ENCODE data around the gene ABCC1.
"Not testable (repeated sequence)": the region's sequence is repeated elsewhere in the genome, so short reads cannot be mapped to it uniquely, and the experiment has no call there.

Gene ABCC1

DNA sequence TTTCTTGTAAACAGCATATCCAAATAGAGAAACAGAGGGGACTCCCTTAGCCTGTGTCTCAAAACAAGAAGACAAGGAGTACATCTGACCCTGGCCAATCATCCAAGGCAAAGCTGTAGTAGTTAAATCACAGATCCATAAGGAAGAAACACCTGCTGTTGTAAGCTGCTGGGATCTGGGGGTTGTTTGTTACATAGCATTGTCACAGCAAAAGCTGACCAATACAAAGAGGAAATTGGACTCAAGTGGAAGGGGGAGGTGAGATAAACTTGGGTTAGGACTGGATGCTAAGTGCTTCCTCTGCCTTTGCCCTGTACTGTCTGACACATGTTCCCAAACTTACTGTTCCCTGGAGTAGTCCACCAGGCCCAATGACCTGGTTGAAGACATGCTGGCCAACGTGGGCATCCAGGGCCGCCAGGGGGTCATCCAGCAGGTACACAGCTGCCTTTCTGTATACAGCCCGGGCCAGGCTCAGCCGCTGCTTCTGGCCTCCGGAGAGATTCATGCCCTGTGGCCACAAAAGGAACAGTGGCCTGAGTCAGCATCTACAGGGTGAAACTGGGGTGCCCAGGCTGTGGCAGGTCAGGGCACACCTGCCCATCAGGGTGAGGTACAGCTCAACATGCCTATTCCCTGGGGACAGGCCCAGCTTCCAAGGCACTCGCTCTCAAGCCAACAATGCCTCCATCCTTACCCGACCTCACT, 229.2 kb downstream of the ABCC1 start:
- no peak for DNase-seq (ENCODE audit: low read depth in 1 of 2, low spot score in 1 of 2)

DNA sequence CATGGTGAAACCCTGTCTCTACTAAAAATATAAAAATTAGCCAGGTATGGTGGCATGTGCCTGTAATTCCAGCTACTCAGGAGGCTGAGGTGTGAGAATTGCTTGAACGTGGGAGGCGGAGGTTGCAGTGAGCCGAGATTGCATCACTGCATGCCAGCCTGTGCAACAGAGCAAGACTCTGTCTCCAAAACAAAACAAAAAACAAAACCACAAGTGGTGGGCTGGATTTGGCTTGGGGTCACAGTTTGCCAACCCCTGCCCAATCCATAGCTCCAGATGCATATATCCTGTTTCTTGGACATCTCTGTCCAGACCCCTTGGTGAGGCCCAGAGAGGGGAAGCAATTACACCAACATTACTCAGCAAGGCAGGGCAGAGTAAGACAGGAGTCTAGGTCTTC, 232.3 kb downstream of the ABCC1 start:
- DNase-seq (ENCODE audit: low read depth in 1 of 2, low spot score in 1 of 2), result not testable (repeated sequence)

DNA sequence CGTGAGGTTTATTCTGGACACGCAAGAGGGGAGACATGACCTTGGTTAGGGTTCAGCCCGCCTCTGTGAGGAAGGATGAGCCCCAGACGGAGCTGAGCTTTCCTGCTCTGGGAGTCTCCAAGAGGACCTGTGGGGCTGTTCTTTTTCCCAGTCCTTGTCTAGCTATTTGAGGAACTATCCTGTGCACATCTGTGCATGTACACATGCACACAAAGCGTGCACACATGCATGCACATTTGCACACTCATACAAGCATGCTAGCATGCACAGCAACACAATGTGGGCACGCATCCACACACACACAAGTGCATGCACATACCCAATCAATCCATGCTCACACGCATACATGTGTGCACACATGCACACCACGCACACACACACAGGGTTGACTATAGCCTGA, 233.5 kb downstream of the ABCC1 start:
- no peak for DNase-seq (ENCODE audit: low read depth in 1 of 2, low spot score in 1 of 2)

DNA sequence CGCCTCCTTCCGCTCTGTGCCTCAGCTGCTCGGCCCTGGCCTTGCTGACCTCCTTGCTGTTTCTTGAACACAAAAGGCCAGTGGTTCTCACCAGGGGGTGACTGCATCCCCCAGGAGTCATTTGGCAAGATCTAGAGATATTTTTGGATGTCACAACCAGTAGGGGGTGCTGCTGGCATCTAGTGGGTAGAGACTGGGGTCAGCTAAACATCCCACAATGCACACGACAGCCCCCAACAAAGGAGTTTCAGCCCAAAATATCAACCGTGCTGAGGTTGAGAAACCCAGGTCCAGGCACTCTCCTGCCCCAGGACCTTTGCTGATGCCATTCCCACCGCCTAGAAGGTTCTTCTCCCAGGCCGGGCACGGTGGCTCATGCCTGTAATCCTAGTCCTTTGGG, 234.1 kb downstream of the ABCC1 start:
- no peak for DNase-seq (ENCODE audit: low read depth in 1 of 2, low spot score in 1 of 2)

DNA sequence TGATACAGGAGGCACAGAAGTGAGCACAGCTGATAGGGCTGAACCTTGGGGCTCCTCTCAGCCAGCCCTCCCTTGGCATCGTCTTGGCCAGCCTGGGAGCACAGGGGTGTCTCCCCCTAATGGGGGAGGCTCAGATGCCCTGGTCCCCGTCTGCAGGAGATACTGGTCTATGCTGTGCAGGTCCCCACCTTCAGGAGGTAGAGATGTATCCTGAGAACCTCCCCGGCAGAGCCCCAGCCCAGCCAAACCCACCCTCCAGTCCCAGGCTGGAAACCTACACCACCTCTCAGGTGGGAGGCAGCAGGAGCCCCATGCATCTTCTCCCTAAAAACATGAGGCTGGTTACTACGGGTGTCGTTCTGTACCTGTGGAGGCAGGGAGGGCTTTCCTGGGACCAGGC, 235.2 kb downstream of the ABCC1 start:
- DNase-seq (ENCODE audit: low read depth in 1 of 2, low spot score in 1 of 2), result no peak

DNA sequence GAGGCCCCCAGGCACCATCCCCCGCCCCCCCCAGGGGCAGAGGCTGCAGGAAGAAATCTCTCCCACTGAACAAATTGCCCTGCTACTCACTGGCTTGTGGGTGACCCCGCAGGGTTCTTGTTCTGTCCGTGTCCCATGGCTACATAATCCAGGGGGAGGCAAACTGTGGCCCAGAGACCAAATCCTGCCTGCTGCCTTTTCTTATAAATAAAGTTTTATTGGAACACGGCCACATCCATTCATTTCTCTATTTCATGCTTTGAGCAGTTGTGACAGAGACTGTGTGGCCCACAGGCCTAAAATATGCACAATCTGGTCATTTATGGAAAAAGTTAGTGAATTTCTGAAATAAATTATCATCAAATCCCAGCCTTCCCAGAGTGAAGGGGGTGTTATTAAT, 235.7 kb downstream of the ABCC1 start:
- DNase-seq (ENCODE audit: low read depth in 1 of 2, low spot score in 1 of 2), result no peak

DNA sequence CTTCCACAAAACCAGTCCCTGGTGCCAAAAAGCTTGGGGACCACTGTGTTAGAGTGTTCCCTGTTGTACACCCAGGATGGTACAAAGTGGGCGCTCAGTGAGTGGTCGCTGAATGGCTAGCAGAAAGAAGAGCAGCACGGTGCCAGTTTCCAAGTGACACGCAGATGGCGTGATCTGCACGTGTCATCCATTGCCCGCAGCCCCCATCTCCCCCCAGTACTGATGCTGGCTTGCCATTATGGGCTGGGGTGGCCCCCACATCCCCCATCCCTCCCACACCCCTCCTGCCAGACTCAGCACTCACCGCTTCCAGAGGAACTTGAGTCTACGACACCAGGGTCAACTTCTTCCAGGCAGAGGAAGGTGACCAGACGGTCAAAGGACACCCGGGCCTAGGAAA, 237.4 kb downstream of the ABCC1 start:
- no peak for DNase-seq (ENCODE audit: low read depth in 1 of 2, low spot score in 1 of 2)

DNA sequence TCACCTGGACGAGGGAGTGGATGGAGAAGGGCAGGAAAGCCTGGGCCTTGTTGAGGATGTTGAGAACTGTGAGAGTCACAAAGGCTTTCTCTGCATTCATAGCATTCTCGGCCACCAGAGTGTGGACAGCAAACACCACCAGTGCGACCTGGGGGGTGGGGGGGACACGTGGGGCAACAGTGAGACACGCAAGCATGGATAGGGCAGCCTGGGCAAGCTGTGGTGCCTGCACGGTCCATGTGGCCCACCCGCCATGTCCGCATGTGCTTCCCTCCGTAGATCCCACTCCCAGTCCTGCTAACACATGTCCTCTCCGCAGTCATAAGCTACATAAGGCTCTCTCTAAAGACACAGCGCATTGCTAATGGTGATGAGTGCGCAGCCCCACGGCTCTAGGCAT, 239.4 kb downstream of the ABCC1 start:
- no peak for DNase-seq (ENCODE audit: low read depth in 1 of 2, low spot score in 1 of 2)

DNA sequence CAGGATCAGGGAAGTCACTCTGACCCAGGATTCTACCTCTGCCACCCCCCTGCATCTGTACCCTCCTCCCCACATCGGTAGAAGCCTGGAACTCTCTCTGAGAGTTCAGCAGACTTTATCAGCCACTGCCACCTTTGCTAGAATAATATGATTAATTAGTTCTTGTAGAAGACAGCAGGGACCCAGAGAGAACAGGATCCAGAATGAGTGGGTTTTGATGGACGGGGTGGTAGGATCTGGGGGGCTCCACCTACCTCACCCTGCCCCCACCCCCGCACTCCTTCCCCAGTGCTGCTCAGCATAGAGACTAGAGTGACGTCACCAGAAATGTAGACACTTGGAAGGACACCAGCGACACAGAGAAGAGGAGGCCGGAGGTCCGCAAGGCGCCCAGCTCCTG, 240.4 kb downstream of the ABCC1 start:
- no peak for DNase-seq (ENCODE audit: low read depth in 1 of 2, low spot score in 1 of 2)

DNA sequence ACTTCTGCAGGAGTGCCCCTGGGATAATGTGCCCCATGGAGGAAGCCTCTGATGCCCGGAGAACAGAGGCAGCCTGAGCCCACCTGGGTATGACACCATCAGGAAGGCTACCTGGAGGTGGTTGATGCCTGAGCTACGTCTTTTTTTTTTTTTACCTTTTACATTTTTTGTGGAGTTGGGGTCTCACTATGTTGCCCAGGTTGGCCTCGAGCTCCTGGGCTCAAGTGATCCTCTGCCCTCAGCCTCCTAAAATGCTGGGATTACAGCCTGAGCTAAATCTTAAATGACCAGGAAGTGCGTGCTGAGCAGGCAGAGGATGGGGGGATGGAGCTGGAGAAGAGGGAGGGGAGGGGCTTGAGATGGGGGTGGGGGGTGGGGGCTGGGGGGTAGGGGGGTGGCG, 241.1 kb downstream of the ABCC1 start:
- no peak for DNase-seq (ENCODE audit: low read depth in 1 of 2, low spot score in 1 of 2)

DNA sequence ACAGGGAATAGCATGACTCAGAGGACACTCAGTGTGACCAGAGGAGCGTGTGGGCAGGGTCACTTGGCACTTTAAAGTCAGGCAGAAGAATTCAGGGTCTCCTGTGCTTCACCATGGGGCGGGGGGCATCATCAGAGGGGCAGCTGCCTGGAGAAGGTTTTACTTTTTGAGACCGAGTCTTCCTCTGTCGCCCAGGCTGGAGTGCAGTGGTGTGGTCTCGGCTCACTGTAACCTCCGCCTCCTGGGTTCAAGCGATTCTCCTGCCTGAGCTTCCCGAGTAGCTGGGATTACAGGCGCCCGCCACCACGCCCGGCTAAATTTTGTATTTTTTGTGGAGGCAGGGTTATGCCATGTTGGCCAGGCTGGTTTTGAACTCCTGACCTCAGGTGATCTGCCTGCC, 241.6 kb downstream of the ABCC1 start:
- not testable (repeated sequence) for DNase-seq (ENCODE audit: low read depth in 1 of 2, low spot score in 1 of 2)

DNA sequence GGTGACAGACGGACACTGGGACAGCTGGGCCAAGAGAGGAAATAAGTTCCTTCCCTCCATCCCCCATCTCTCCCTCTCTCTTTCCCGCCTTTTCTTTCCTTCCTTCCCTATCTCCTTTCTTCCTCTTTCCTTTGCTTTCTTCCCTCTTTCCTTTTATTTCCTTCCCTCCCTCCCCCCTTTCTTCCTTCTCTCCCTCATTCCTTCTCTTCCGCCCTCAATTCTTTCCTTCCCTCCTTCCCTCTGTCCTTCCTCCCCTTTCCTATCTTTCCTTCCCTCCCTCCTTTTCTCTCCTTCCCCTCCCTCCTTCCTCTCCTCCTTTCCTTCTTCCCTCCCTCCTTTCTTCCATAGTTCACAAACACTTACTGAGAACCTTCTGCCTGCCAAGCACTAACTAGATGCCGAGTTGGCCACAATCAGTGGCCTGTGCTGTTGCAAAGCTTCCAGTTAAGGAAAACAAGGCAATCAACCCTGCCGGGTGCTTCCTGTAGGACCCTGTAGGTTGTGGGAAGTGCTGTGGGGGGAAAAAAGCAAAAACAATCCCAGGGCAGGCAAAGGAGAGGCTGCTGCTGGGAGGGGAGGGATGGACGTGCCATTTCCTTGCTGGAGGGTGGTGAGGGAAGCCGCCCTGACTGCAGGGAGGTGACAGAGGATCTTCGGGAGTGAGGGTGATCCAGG, 242.2 kb downstream of the ABCC1 start:
- DNase-seq (ENCODE audit: low read depth in 1 of 2, low spot score in 1 of 2), result no peak
